Activated CD8-positive, alpha-beta memory T cell treated with anti-CD3 and anti-CD28 coated beads for 48 hours (primary cell): ENCODE results near the gene CYB5B.

Experiments
- DNase-seq, 3 experiments: peaks; one replicate each; pipeline ENCODE4 v3.0.0-alpha.2; 2020; ENCODE audit warnings: low read depth in 2 of 3, low spot score in 2 of 3

The CYB5B gene

GRCh38 chr16:69443927-69444631 lies 19.7 kb downstream of the CYB5B start:
- no peak for DNase-seq

DNA sequence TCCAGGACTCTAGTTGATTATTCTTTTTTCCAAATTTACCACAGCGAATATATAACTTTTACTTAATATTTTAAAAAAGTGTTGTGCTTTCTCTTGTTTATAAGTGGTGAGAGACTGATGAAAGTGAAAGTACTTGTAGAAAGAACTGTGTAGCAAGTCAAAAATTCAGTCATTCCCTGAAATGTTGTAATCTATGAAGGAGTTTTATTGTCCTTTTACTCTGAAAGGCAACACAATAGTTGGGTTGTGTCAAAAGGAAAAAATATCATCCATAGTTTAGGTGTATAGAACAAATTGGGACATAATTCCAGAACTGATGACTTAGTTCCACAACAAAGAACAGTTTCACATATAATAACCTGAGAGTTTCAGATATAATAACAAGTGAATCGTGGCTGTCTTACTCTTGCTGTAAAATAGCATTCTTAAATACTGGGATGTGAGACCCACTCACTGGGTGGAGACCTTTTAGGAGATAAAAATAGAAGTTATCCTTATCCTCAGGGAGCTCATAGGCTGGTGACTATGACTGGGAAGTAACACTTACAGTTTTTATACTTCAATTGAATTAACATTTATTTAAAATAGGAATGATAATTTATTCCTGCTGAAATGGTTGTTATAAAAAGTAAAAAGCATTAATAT lies 20.6 kb downstream of the CYB5B start:
- DNase-seq, result no peak

DNA sequence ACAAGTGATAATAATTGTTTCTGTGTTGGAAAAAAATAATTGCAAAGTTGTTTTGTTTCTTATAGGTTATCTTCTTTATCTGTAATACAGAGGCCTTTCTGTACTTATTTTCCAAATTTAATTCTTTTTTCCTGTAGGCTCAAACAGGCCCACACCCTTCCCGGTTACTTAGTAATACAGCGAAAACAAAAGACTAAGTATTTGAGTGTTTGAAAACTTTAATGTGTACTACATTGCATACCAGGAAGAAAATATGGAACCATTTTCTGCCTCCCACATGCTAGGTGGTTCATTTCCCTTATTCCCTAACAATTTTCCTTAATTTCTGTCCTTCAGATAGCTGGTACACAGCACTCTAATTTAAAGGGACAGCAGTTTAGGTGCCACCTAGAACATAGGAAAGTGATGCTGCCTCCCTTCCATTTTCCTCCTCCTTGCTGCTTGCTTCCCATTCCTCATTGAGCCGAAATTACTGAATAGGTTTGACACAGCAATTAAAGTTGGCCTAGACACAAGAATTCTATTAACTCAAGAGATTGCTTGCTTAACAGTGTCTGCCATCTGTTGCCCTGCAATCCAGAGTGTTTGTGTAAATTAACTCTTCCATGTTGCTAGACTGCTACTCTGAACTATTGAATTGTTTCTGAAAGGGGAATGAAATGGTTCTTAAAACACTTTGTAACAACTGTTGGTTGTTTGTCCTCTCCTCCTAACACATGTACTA lies 24.2 kb downstream of the CYB5B start:
- DNase-seq, result no peak

DNA sequence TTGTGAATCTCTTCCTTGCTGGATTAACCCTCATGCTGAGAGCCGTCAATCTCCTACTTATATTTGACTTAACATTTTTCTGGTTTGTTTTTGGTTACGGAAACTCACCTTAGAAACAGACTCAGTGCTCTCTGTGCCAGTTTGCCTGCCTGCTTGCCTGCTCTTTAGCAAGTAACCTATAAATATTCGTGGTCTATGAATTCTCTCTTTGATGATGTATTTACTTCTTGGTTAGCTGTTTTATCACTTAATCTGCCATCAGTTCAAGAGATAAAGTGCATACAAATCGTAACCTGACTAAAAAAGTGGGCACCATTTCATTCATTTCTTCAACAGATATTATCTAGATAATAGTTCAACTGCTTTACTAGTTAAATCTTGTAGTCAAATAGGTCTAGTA lies 26.7 kb downstream of the CYB5B start:
- DNase-seq, result no peak

DNA sequence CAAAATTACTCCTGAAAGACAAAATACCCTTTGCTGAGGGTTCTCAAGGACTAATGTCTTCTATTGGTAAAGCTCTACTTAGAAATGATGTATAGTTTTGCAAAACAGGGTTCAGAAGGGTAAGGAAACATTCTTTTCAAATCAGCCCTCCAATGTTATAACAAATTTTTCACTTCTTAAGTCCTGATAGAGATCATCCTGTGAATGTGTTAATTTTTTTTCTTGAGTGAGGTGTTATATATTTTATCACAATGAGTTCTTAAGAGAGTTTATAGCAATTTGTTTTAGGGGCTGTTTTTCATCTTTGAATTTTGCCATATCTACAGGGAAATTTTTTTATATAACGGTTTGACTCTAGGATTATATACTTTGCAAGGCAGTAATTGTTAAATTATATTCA lies 29.5 kb downstream of the CYB5B start:
- DNase-seq, result no peak

DNA sequence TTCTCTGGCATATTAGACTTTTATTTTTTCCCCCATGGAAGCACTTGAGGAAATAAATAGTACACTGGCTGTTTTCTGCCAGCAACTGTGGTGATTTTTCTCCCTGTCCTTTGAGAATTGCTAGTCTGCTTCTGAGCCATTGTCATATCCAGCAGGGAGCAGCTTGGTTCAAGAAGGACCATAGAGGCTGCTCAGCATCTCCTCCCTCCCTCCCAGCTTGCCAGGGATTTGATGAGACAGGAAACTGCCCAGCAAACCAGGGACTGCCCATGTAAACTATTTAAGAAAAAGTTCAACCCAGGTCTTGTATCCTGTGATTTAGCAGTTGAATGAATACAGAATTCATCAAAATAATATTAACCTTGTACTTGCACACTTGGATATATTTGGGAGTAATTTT lies 39.5 kb downstream of the CYB5B start:
- DNase-seq, result no peak

DNA sequence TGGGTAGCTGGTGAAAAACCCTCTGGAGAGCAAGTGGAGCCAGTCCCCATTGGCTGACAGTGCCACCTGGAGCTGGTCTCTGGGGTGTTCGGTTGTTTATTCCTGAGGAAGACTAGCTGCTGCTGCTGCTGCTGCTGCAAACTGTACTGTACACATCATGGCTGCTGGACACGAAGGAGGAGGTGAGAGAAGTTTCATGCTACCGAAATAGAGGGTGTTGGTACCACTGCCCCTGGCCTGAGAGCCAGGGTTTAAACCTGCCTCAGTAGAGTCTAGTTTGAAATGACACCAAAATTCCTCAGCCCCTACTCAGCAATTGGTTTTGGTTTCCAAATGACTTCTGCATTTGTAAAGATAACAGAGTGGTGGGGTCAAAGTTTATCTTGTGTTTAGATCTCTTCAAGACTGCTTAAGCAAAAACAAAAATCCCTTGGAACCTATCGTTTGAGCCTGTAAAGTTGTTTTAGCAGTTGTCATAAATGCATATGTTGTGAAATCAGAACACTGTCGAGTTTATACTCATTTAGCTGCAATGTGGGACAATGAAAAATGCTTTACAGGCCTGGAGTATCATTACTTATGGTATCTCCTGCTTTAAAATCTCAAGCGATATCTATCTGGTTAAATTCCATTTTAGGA lies 40.8 kb downstream of the CYB5B start:
- DNase-seq, result no peak

DNA sequence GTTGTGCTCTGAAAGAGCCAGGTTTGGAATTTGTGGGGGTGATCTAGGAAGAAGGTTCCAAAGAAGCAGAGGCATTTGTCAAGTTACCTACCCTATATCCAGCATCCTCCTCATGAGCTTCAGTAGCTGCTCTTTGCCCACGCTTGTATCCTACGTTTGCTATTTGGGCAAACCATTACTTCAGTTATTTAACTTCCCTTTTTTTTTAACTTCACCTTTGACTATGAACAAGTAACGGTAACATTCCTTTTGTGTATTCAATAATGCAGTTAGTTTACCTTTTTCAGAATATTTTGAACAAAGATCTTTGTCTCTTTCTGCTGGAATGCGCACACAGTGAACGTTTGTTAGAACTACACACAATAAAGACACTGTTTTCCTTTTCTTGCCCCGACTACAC lies 41.5 kb downstream of the CYB5B start:
- DNase-seq, result no peak

DNA sequence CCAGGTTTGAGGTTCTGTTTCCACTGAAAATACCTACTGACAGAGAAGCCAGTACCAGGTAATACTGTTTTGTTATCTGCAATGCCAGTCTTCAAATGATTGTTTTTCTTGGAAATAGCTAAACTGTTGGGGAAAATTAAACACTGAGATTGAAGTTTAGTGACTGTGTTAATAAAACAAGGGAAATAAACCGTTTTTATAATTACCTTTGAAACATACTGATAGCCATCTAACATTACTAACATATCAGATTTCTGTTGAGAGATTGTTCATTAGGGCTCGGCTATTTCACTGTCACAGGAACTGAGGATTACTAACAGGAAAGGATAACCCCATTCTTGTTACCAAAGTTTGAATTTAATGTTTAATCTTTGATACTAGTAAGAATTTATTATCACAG lies 42.1 kb downstream of the CYB5B start:
- DNase-seq, result no peak

DNA sequence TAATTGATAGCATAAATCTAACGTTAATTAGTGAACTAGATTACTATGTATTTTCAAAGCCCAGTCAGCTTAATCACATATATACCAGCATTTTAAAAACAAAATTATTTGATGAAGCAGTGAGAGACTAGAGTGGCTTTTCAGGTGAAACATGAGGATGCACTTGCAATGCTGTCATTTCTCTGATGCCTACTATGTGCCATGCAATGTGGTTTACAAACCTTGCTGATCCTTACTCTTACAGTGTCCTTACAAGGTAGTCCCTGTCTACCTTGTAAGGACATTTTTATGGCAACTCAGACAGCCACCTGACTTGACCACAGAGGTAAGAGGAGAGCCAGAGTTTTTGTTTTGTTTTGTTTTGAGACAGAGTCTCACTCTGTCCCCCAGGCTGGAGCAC lies 42.7 kb downstream of the CYB5B start:
- no peak for DNase-seq

DNA sequence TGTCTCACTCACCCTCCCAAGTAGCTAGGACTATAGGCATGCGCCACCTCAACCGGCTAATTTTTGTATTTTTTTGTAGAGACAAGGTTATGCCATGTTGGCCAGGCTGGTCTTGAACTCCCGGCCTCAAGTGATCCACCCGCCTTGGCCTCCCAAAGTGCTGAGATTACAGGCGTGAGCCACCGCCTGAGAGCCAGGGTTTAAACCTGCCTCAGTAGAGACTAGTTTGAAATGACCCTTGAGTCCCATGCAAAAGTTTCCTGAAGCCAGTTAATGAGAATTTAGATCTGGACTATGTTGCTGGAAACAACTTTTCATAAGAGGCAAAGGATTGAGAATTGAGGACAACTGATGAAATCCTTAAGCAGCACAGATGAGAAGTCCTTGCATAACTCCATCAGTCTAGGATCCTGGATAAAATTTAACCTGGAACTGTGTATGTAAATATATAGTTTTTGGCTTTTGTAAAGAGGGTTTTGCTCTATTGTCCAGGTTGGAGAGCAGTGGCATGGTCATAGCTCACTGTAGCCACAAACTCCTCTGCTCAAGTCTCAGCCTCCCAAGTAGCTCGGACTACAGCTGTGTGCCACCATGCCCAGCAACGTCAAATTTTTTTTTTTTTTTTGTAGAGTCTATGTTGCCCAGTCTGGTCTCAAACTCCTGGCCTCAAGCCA lies 43.2 kb downstream of the CYB5B start:
- no peak for DNase-seq

- DNase-seq, result peak in 1 of 3 experiments; percentile 7
Observed at GRCh38 chr16:69469807-69470561, 45.6 kb downstream of the CYB5B start.

DNA sequence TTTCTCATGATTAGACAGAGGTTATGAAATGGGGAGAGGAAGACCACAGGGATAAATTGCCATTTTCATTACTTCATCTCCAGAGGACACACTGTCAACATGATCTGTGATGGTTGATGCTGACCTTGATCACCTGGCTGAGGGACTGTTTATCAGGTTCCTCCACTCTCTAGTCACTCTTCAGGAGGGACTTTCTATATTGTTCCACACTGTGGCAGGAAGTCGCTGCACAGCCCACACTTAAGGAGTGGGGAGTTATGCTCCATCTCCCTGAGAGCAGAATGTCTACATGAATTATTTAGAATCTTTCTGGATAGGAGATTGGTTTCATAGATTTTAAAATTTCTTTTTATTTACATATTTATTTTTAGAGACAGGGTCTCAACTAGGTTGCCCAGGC lies 46.7 kb downstream of the CYB5B start:
- no peak for DNase-seq

DNA sequence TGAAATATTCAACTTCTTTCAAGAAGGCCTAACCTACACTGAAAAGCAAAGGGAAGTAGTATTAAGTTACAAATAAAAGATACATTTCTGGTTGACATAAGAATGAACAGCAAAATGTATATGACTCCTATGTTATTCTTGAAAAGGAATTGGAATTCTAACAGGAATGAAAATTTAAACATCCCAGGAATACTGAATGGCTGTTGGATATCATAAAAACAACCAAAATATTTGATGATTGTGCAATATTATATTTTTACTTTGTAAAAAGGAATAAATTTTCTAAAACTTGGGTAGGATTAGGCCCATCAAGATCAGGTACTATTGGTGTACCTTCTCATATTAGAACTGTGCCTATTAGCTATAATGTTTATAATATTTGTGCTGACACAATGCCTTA lies 50.0 kb downstream of the CYB5B start:
- DNase-seq, result no peak

DNA sequence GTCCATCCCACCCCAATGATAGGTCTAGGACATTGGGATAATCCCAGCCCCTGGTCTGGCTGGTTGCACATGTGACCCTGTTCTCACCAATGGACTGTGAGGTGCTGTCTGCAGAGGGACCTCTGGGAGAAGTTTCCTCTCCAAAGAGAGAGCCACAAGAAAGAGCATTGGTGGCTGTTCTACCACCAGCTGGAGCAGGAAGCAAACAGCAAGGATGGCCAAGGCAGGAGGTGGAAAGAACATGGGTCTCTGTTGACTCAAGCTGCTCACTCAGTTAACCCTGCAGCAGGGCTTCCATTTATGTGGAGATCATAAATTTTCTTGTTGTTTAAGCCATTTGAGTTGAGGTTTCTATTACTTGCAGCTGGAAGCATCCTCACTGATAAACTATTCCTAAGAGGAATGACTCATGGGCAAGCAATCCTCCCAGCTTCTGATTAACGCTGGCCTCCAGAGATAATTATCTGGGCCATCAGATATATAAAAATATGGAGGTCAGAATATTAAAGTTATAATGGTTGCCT lies 52.6 kb downstream of the CYB5B start:
- no peak for DNase-seq

DNA sequence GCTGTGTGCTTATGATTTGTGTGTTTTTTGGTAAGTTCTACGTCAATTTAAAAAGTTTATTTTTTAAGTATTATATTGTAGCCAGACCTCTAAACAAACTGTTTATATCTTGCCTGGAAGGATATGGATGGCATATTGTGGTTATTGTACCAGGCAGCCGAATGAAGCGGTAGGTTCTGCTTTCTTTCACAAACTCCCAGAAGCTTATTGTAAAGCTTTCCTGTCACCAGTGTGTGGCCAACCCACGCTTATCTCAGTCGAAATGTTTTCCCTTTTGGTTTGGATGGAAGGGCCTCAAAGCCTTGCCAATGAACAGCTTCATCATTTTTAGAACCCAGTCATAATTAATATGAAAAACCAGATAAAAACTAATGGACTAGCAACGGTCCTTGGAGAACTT lies 53.1 kb downstream of the CYB5B start:
- DNase-seq, result no peak

DNA sequence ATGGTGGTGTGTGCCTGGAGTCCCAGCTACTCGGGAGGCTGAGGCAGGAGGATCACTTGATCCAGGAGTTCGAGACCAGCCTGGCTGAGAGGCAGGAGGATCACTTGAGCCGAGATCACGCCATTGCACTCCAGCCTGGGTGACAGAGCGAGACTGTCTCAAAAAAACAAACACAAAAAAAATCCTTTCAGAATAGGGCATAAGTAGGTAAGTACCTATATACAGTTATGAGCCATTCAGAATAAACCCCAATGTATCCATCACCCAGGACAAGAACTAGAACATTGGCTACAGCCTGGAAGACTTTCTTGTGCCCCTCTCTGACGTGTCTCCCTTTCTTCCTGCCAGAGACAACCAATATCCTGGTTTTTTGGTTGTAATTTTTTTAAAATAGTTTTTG lies 54.3 kb downstream of the CYB5B start:
- no peak for DNase-seq

DNA sequence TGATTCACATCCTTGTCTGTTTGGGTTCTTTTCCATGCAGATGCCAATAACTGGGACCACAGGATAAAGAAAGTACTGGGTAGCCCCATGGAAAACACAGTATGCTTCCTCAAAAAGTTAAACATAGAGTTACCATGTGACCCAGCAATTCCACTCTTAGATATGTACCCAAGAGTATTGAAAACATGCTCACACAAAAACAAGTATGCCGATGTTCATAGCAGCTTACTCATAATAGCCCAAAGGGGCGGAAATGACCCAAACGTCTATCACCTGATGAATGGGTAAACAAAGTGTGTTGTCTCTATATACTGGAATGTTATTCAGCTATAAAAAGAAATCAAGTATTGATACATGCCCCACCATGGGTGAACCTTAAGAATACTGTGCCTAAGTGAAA lies 55.4 kb downstream of the CYB5B start:
- no peak for DNase-seq

DNA sequence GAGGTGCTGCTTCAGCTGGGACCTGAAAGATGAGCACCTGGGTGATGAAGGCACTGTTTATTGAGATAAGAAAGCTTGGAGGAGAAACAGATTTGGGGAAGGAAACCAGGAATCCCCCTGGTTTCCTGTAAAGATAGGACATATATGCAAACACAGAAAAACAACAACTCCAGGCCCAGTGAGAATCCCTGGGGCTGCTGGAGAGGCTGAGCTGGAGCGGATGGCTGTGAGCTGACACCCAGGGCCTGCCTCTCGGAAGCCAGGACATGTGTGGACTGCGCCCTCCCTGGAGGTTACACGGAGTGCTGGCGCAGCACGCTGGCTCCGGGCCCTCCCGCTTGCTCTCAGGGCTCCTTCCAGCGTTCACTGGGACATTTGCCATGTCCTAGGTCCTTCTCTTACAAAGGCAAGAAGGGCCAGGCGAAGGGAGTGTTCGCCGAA lies 57.5 kb downstream of the CYB5B start:
- DNase-seq, result no peak

- DNase-seq, result no peak
Observed at GRCh38 chr16:69482410-69482991, 58.1 kb downstream of the CYB5B start.
